NCI-H146 treated with DMSO at 0.1 percent for 48 hours (cell line): ENCODE data around the gene FBP2.
"Not testable (repeated sequence)": the region's sequence is repeated elsewhere in the genome, so short reads cannot be mapped to it uniquely, and the experiment has no call there.

Source experiments
- DNase-seq: peaks from one replicate; lab custom pipeline; 2025; ENCODE audit not compliant: unreplicated experiment; lab: John Stamatoyannopoulos, UW

The FBP2 gene

DNA sequence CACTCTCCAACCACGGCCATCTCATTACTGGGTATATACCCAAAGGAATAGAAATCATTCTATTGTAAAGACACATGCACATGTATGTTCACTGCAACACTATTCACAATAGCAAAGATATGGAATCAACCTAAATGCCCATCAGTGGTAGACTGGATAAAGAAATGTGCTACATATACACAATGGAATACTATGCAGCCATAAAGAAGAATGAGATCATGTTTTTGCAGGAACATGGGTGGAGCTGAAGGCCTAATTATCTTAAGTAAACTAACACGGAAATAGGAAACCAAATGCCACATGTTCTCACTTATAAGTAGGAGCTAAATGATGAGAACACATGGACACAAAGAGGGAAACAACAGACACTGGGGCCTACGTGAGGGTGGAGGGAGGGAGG lies 29.3 kb downstream of the FBP2 start:
- not testable (repeated sequence) for DNase-seq

DNA sequence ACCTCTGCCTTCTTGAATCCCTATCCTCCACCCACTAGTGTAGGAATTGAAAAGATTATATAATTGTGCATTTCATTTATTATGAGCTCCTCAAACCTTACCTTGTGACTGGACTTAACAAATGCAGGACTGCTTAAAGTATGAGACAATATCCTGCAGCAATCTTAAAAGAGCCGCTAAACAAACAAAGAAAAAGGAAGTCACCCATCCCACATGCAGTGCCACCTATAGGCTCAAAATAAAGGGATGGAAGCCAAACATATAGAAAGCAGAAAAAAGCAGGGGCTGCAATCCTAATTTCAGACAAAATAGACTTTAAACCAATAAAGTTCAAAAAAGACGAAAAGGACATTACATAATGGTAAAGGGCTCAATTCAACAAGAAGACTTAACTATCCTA lies 30.1 kb downstream of the FBP2 start:
- no peak for DNase-seq

DNA sequence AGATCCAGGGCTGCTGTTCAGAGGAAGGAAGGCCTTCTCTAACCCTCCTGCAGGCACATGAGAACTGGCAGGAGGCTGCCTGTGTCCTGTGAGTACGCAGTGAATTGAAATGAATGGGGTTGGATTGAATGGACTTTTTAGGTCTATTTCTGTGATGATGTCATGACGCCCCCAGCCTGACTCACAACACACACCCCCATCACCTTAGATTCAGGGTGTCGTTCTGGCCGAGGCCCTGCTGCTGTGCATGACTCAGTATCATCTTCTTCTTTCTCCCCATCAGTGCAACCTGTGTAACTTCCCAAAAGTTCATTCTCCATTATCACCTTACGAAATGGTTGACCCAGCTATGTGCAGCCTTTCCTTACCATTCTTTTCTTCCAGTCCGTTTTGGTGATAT lies 33.4 kb downstream of the FBP2 start:
- DNase-seq = no peak

DNA sequence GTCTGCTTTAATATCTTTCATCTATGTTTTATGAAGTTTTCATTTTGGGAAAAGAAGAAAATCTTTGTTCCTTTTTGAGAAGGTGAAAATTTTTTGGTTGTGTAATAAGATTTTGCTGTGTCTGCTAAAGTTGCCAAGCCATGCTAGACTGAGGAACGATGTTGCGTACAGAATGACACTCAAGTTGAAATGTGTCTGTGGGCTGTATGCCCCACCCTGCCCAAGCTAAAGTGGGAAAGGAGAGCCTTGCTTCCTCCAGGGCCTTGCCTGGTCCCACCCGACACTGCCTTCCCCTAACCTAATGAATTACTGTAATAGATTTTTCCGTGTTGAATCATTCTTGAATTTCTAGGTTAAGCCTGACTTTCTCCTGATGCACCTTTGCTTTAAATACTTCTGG lies 36.2 kb downstream of the FBP2 start:
- DNase-seq = no peak

DNA sequence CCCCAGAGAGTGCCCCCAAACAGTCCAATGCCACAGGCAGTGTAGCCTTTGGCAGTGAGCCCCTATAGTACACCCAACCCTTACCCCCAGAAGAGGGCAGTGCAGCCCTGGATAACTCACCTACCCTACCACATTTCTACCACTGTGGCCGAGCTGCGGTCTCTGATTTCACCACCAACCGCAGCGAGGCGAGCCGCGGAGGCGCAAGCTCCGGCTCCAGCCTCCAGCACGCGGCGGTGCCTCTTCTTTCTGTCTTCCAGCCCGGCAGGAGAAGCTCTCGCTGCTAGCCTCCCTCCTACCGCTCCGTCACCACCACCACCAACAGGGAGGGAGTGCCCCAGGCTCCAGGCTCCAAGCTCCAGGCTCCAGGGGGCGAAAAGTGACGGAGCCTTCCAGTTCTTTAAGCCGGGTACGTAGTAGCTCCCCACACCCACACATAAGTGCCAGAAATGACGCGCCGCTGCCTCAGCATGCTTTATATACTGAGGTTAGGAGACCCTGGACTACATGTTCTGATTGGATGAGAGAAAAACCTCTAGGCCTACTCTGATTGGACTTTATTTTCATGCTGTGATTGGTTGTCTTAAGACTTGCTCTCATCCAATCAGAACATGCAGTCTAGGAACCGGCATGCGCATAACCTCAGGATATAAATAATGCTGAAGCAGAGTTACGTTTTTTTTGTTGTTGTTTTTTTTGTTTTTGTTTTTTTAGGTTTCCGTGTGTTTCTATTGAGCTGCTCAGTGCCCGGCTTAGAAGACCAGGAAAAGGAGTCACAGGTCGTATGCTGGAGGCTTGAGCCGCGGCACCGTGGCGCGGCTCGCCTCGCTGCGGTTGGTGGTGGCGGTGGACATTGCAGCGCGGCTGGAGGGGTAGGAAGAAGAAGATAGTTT lies 38.9 kb downstream of the FBP2 start, which contains the start of gene PCAT7:
TSS of gene PCAT7 (plus strand) at position 645 of the 893 bp plus-strand sequence.
- peak; percentile 17 for DNase-seq

DNA sequence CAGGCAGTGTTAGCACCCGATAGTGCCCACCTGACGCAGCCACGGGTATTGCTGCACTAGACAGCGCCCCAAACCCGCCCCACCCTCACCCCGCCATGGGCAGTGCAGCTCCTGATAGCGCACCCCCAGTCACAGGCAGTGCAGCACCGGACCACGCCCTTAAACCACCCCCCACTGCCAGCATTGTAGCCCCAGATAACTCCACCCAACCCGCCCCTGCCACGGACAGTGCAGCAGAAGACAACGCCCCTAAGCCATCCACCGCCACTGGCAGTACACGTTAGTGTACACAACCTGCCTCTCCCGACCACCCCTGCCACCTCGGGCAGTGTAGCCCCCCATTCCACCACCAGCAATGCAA lies 39.6 kb downstream of the FBP2 start:
- DNase-seq = no peak

DNA sequence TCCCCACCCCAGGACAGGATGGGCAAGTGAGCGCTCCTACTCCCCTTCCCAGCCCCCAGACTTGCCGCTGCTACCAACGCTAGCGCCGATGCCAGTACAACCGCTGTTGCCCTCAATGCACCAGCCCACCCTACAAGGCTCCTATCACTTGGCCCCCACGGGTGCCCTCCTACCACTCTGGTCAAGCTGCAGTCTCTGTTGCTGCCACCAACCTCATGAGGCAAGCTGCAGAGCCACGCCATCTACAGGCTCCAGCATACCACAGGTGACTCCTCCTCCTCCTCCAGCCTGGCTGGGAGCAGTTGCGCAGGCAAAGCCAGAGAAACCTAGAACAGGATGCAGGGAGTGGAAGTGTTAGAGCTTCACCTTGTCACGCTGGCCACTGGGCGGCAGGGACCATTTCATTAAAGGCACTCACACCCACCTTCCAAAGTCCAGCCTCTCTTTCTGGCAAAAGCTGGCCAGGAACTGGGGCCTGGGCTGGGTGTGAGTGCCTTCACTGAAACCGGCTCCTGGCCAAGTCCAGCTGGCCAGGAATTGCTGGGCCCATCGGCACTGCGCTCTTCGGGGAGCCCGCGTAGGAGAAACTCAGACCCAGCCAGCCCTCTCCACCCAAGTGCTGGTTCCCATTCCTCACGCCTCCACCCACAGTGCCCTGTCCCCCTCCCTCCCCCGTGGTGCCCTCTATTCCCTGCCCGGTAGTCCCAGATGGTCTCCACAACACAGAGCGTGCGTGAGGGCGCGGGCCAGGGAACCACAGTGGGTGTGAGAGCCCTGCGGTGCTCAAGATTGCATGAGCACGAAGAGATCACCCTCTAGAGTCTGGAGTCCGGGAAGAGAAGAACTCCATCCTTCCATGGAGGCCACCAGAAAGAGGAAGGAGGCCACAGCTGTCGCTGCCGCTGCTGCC lies 40.3 kb downstream of the FBP2 start:
- no peak for DNase-seq

DNA sequence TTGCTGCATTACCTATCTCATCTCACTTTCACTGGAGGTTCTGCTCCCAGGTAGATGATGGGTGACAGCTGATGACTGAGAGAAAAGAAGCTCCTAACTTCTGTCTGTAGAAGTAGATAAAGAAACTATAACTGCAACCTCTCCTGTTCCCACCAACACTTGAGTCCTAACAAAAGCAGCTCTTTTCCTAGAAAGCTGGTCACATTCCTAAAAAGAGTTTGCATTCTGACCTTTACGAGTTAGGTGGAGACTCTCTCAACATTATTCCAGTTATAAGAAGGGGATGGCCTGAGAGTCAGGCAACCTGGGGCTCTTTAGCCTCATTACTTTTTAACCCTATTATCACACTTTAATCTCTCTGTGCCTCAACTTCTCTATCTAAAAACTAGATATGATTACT lies 47.7 kb downstream of the FBP2 start:
- DNase-seq = no peak

DNA sequence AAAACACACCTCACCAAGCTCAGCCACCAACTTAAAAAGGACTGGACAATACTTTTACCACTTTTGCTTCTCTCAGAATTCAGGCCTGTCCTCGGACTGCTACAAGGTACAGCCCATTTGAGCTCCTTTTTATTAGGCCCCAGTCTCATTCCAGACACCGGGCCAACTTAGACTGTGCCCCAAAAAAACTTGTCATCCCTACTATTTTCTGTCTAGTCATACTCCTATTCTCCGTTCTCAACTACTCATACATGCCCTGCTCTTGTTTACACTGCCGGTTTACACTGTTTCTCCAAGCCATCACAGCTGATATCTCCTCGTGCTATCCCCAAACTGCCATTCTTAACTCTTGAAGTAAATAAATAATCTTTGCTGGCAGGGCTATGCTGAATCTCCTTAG lies 49.3 kb downstream of the FBP2 start:
- DNase-seq = not testable (repeated sequence)

DNA sequence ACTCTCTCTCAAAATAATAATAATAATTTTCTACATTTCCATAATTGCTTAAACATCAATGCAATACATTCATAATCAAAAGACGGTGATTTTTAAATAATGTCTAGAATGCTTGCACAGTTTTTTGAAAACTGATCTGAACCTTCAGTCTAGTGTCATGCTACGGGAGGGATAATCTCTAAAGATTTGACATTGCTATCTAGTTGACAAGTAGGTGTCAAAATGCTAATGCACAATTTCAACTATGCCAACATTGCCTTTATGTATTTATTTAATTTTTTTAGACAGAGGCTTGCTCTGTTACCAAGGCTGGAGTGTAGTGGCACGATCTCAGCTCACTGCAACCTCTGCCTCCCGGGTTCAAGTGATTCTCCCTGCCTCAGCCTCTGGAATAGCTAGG lies 54.7 kb downstream of the FBP2 start:
- DNase-seq = no peak

DNA sequence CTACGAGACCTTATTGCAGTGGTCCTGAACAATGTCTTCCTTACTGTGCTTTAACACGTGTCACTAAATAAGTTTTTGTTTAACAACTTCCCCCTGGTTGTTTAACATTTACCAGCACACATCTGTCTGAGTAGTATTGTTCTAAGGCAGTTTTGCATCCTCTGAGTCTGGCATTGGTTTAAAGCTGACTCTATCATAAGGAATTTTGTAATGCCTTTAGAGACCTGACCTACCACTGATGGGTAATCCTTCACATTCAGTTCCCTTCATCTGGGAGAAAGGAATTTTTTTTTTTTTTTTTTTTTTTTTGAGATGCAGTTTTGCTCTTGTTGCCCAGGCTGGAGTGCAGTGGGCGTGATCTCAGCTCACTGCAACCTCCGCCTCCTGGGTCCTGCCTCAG lies 58.7 kb downstream of the FBP2 start:
- DNase-seq = no peak

DNA sequence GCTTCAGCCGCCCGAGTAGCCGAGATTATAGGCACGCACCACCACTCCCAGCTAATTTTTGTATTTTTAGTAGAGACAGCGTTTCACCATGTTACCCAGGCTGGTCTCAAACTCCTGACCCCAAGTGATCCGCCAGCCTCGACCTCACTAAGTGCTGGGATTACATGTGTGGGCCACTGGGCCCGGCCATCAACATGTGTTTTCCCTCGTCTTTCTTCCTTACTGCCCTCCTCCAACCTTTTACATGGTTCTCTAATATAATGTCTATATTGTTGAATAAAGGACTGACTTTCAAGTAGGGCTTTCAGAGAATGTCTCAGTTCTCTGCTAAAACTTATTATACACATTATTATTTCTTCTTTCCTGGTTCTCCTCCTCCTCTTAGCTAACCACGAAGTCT lies 60.0 kb downstream of the FBP2 start:
- no peak for DNase-seq

DNA sequence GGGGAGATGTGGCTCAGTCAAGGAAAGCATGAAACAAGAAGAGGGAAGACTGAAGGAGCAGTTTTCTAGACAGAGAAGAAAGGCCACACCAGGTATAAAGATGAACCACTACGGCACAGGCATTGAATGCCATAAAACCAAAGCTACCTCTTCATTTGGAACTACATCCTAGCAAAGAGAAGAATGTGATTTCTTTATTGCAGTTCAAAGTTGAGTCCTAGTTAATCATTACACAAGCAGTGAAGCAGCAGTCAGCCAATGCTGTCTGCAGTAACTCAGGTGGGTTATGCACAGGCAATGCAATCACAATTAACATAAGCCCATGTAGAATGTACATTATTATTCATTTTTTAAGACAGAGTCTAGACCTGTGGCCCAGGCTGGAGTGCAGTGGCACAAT lies 60.5 kb downstream of the FBP2 start:
- DNase-seq = no peak

DNA sequence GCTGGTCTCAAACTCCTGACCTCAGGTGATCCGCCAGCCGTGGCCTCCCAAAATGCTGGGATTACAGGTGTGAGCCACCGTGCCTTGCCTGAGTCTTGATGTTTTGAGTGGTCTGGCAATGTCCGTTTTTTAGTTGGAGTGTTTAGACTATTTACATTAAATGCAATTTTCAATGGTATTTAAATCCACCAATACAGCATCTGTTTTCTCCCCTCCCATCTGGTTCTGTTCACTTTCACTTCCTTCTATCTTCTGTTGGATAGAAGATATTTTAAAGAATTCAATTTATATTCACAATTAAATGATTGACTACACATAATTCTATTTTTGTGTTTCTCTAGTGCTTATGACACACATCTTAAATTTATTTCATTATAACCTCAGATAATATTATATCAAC lies 64.7 kb downstream of the FBP2 start:
- no peak for DNase-seq

DNA sequence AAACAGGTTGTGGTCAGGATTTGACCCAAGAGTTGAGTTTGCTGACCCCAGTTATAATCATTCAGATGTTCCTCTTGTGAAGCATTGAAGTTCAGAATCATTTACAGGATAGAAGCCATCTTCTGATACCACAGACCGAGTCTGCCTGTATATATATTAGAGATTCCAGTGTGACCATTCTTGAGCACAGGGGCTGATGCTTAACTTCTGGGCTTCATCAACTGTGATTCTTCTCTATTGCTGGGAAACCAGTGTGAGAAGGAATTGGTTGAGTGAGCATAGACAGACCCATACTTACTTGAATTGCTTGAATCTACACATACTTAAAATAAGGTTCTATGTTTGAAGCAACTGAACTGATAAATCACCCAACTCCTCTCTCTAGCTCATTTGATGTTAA lies 66.7 kb downstream of the FBP2 start:
- DNase-seq = no peak

DNA sequence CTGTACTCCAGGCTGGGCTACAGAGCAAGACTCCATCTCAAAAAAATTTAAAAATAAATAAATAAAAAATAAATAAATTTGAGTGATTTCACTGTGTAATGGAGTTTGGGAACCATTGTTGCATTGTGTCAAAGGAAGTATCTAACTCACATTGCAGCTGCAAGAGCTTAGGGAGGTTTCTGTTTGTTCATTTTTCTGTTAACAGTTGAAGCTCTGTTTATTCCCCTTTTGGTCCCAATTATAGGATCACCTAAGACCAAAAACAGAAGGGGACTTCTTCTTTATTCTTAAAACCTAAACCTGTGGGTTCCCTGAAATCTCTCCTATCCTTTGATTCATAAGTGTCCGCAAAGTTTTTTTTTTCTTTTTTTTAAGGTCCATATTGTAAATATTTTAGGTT lies 67.4 kb downstream of the FBP2 start:
- DNase-seq = no peak

DNA sequence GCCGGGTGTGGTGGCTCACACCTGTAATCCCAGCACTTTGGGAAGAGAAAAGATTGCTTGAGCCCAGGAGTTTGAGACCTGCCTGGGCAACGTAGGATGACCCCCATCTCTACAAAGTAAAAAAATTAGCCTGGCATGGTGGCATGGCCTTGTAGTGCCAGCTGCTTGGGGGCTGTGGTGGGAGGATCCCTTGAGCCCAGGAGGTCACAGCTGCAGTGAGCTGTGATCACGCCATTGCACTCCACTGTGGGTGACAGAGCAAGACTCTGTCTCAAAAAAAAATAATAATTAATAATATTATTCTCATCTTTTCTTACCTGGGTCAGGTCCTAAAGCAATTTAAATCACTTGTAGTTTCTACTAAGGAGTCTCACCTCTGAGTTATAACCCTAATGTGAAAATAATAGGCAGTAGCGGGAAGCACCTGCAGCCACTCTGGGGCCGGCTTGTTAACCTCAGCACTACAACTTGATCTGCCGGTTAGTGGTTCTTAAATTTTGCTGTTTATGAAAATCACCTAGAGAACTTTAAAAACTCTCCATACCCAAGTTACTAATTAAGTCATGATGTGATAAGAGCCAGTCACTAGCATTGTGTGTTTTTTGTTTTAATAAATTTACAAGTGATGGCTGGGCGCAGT lies 68.1 kb downstream of the FBP2 start:
- DNase-seq = no peak

DNA sequence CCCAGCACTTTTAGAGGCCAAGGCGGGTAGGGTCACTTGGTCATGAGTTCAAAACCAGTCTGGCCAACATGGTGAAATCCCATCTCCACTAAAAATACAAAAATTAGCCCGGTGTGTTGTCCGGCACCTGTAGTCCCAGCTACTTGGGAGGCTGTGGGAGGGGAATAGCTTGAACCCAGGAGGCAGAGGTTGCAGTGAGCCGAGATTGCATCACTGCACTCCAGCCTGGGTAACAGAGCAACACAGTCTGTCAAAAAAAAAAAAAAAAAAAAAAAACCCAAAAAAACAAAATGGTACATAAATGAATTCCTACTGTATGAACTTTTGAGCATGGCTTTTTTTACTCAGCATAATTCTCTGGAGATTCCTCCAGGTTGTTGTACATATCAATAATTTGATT lies 76.4 kb downstream of the FBP2 start:
- DNase-seq = no peak

DNA sequence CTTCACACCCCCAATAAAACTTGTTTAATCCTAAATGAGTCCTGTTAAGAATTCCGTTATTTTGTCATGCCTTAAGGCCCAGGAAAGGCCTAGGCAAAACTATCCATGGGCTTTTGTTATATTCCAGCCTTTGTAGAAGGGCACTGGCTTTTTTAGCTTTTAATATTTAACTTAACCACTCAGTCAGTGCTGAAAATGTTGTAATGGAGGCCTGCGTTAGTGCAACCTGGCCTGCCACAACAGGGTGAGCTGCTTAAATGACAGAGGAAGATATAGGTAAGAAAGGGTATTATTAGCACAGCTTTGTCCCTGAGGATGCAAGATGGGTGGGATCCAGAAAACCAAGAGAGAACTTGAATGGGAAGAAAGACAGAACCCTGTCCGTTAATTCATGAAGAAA lies 78.9 kb downstream of the FBP2 start:
- no peak for DNase-seq

DNA sequence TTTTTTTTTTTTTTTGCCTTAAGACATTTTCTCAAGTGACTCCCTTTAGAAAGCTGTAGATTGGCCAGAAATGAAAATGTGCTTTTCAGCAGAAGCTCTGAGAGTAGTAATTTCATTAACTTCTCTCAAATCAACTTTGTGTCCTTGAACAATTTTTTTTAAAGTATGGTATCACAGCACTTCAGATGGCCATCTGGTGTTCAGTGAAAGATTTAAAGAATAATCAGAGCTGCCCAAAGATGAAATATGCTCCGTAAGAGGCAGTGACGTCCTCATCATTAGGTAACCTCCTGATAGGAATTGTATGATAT lies 81.7 kb downstream of the FBP2 start:
- no peak for DNase-seq

DNA sequence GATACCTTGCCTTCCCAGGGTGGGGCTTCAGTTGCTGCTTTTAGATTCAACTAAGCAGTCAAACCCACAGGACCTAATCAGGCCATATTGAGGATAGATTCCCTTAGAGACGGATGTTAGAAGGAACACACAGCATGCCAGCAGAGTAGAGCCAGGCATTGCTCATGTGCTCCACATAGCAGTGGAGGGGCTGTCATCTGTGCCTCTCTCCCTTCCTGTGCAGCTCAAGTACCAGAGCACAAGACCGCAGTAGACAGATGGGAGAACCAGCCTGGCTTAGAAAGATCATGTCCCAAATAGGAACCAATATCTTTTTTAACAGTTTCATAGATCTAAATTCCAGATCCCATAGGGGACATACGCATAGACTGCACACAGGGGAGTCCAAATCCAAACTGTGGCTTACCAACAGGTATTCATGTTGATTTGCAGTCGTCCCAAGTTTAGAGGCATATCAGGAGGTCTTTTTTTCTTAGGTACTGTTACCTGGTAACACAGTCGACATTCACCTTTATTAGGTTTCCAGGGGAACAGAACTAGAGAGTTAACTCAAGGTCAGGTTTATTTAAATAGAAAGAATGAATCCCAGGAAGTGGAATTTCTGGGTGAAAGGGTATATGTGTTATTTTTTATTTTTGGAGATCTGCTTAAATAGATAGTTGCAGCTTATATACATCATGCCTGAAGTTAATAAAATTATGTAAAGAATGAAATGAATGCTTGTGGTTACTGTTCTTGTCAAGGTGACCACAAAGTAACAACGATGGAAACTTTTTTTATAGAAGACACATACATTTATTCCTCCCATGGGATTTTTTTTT lies 82.3 kb downstream of the FBP2 start:
- no peak for DNase-seq
